Myocyte (in vitro differentiated cells): ENCODE measurements around the gene AMMECR1L. TPM values are rescaled to one million over a fixed set of nuclear protein-coding genes. Genes with fewer than 3 reads are reported as not detected.
A peak's percentile ranks its signal among the peaks of the same experiment; 100 is the strongest.

Source experiments
- DNase-seq: peaks from one replicate; pipeline ENCODE4 v3.0.0-alpha.2; 2012; ENCODE audit warnings: low read depth
- total RNA-seq: library from RNA; depleted of rRNA; stranded (reverse); fragments of >200 nt; gene quantifications from 2 replicates; pipeline ENCODE4 v1.2.3, GENCODE V29; 2014

AMMECR1L gene
- total RNA-seq, 1 donor from 2014 or later = 10.3 TPM

DNA sequence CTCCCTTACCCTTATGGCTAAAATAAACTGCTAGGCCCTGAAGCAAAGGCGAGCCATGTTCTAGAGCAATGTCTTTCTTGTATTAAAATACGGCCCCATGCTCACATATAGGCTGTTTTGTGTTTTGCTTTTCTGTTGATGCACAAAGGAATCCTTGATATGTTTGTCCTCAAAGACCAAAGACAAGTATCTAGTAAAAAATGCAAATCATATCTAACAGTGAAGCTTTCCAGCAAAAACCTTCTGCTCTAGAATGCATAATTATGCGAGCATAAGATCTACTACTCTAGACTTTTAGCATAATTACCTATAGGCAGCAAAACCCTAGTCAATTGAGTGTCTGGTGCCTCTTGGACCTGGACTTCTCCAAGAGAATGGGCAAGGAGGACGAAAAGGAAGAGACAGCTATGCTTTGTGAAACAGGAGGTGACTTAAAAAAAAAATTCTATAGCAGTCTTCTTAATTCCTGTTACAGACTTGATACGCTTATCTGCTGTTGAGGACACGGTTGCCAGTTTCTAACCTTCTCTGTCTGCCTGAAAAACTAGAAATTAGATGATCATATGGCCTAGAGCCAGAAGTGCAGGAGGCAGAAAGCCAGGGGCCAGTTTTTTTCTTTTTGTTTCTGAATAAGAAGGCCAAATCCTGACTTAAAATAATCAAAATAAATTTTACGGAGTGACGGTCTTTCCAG, 1.5 kb upstream of the AMMECR1L start:
- DNase-seq = no peak

DNA sequence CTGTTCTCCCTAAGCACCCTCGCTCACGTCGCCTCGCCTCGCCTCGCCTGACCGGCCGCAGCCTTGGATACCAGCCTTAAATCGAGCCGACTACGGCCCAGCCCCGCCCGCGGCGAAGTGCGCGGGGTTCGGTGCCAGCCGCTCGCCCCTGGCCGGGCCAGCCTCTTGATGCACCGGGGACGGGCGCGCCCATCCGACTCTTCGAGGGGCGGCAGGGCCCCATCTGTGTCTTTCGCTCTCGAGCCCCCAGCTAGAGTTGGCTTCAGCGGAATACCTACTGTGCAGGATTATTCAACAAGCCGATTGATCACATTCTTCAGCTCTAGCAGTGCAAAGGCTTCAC, 808 bp upstream of the AMMECR1L start:
- peak; percentile 33 for DNase-seq

DNA sequence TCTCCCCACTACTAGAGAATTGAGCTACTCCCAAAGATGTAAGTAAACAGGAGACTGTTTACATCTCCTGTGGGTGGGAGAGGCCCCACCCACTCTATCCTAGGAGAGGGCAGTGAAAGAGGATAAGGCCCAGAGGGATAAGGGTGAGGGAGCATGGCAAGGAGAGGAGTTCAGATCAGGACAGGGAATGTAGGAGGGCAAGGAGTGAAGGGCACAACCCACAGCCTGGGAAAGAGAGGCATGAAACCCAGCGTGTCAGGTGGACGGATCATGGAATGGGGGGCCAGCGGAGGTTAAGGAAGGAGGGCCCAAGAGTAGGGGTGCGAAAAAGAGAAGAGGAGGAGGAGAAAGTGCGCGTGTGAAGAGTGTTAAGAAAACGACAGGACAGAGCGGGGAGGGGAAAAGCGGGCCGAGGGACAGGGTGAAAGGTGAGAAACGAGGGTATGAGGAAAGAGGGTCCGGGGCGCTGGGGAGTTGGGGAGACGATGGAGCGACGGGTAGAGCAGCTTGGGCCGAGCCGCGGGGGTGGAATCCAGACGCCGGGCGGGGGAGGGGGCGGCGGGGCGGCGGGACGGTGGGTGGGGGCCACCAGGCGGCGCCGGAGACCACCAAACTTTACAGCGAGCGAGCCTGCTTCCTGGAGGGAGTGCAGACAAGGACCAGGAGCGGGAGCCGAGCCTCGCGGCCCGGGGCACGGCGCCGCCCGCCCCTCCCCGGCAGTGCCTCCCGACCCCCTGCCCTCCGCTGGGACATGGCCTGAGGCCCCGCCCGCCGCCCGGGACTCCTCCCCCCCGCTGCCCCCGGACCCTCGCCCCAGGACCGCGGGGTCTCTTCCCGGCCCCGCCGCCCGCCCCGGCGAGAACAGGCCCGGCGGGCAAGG, 655 bp downstream of the AMMECR1L start:
- DNase-seq = peak; percentile 34

DNA sequence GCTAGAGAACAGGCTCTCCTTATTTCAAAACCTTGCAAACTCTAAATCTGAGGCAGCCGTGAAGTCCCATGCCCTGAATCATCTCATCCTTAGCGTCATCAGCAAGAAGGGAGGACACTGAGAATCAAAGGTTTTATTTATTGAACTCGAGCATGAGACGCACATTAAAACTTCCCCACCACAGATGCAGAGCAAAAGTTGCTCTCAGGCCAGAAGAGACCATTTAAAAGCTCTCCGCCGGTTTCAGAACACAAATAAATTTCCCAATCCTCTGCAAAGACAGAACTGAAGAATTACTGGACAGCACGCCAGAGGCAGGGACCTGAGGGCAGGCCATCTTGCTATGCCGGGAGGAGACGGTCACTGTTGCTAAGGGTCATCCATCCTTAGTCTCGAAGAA, 1.3 kb downstream of the AMMECR1L start:
- DNase-seq = no peak

DNA sequence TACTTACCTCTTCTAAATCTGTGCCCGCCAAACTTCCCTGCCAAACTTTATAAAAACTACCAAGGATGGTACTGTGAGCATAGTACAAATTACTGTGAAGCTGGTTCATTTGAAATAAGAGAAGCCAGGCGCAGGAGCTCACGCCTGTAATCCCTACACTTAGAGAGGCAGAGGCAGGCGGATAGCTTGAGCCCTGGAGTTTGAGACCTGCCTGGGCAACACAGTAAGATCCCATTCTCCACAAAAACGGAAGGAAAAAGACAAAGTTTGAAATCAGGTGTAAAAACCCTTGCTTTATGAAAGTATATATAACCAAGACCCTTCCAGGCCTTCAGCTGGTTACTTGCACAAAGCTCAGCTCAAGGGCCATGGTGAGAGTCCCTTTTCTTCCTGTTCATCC, 5.9 kb downstream of the AMMECR1L start:
- no peak for DNase-seq

DNA sequence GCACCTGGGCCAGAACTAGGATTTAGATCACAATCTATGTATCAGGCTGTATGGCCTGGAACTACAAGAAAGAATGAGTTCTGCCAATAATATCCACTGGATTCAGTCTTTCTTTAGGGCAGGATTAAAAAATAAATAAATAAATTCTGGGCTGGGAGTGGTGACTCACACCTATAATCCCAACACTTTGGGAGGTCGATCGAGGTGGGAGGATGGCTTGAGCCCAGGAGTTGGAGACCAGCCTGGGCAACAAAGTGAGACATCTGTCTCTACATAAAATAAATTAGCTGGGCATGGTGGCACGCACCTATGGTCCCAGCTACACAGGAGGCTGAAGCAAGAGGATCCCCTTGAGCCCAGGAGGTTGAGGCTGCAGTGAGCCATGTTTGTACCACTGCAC, 8.1 kb downstream of the AMMECR1L start:
- DNase-seq = no peak

DNA sequence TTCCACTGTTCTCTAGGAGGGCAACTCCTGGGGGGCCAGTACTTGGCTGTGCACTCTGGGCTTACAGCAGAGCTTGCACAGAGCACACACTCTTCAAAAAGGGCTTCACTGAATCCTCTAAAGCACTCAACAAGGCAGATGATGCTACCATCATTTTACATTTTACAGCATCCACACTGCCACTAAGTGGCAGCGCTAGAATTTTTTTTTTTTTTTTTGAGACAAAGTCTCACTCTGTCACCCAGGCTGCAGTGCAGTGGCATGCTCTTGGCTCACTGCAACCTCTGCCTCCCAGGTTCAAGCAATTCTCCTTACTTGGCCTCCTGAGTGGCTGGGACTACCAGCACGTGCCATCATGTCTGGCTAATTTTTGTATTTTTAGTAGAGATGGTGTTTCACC, 8.6 kb downstream of the AMMECR1L start:
- DNase-seq = no peak

DNA sequence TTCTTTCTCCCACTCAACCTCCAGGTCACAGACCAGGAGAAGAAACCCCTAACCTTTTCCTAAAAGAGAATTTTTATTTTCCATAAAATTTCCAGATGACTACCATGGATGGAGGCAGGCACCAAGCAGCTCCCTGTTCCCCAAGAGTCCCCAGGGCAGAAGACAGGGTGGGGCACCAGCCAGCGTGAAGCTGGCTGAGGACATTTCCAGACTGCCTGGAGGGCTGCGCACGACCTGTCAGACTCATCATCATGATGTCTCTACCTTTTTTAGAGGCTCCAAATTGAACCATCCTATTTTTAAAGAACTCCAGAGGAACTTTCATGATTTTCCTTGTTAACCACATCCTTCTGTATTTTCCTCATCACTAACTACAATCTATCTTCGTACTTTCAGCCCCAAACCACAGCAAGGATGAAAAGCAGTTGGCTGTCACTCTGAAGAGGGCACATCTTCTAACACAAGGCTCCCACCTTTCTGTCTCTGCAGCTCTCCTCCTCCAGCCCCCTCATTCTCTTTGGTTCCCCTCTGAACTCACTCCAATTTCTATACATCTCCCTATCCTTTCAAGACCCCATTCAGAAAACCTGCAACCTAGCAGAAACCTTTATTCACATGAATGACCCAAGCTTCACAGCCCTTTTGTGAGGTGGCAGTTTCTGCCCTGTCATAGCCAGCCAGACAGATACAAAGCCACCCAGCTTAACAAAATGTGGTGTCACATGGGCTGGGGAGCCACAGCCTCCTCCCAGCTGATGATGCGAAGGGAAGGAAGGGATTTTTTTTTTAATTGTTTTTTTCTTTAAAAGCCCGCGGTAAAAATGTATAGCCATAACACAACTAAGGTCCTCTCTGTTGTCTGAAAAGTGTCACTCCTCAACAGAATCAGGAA, 11.1 kb downstream of the AMMECR1L start:
- no peak for DNase-seq

DNA sequence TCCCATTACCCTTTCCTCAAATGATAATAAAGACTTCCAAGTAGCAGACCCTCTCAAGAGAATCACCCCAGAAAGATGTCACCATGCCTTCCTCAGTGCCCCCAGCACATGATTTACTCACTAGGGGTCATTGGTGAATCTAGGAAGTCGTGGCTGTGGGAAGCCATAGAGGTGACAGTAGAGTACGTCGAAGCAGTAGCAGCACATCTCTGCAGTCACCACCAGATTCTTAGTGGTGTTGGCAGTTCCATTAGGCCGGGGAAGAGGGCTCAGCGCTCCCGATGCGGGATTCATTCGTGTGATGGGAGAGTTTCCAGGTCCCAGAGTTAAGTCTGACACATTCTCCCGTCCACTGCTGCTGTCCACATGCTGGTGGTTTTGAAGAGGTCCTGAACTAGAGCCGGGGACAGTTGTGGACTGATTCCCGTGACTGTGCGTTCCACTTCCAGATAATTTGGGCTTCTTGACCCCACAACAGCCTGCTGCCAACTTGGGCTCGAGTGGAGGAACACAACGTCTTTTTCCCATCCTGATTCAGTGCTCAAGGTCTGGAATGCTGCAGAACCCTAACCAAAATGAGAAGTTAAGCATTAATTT, 12.0 kb downstream of the AMMECR1L start:
- peak; percentile 52 for DNase-seq

DNA sequence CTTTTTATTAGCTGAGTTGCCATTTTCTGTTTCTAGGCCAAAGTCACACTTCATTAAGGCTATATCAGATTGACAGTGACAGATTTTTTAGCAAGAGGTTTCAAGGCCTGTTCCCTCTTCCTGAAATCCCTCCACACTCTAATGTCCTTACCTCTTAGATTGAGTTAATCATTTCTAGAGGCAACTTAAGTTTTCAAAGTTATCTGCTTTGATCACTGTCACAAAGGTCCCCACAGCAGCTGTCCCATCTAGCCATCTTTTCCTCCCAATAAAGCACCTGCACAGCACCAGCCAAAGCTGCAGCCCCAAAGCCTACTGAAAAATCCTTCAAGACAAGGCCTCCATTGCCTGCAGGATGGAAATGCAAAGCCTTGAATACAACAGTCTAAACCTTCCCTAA, 13.4 kb downstream of the AMMECR1L start:
- no peak for DNase-seq

DNA sequence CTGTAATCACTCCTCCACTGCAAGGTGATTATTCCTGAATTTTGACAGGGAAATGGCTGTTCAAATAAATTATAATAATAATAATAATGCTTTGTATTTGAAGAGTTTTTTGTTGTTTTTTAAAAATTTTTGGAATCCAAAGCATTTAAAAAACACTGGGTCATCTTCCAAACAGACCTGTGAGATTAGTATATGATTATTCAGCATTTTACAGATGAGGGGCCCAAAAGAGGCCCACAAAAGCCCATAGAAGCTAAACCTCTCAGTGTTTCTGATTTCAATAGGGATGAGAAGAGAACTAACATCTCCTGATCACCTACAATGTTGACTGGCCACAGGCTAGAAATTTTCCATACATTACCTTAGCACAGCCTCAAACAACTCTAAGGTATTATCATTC, 19.8 kb downstream of the AMMECR1L start:
- no peak for DNase-seq

DNA sequence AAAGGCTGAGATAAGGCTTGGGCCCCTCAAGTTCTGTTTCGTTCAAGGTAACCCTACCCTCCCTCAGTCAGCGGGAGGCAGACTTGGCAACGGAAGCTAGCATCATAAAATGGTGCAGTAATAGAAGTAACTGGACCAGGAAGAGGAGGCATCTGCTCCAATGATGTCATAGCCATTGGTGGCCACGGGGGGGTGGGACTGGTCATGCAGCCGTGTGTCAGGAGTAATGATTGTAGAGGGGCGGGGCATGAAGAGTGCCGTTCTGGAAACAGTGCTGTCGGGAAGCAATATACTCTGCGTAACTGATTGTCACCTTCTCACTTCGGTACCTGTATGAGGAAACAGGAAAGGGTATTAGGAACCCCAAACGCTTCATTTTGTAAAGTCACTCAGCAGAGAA, 20.9 kb downstream of the AMMECR1L start:
- DNase-seq = no peak

DNA sequence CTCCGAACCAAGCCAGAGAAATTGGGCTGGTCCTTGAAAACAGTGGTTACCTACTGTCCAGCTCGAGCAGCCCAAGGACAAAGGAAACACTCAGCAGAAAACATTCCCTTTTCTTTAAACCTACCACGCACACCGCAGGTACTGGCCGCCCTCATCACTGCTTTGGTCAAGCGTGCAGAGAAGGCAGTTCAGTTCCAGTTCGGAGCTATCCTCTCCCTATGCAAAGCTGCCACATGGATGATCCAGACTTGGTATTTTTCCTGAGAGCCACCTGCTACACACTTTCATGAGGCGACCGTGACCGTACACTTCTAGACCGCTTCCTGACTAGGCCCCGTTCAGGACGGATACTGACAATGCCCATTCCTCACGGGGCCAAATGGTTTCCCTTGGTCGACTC, 23.5 kb downstream of the AMMECR1L start:
- no peak for DNase-seq

DNA sequence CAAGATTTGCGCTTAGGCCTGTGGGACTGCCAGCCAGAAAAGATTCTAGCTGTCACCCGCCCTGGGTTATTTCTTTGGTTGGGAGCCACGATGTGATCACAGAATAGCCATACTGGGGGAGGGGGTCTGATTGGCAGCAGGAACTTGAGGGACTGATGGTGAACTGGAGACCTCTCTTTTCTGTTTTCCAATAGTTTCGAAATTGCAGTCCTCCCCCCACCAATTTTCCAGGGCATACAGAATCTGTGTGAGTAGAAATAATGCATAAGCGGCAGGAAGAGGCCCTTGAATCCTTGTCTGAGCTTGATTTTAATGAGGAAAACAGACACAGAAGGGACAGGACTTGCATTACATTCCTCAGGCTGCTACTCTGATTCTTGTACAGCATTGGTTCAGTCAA, 25.6 kb downstream of the AMMECR1L start:
- DNase-seq = no peak

DNA sequence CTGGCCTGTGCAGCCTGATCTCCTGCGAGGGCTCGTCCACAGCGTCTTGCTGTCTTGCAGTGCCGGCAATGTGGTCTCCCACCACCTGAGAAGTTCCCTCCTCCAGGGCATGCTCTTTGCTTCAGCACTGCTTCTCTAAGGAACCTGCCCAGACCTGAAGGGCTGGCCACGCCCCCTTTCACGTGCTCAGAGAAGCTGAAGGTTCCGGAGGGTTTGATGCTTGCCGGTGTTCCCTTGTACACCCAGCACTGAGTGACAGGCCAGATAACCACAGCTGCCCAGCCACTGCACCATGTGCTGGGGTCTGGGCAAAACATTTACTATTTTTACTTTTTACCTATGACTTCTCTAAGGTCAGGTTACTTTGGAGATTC, 26.1 kb downstream of the AMMECR1L start:
- peak; percentile 43 for DNase-seq

DNA sequence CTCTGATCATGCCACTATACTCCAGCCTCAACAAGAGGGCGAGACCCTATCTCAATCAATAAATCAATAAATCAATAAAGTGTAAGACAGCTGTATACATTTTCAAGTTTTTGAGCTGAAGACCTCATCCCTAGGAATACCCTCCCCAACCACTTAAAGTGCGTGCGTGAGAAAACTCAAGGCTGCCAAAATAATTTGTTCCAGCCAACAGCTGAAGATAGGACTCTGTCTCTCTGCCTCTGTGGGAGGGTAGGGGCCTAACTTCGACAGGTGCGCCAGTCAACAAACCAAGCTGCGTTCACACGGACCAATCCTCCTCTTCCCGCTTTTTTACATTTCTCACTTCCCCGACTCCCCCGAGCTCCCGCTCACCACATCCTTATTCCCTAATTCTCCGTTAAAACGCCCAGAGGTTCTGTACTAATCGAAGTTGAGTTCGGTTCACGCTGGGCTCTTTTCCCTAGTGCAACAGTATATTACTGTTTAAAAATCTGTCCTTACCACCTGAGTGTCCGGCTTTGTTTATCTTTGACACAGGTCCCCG, 28.4 kb downstream of the AMMECR1L start:
- DNase-seq = peak; percentile 68

DNA sequence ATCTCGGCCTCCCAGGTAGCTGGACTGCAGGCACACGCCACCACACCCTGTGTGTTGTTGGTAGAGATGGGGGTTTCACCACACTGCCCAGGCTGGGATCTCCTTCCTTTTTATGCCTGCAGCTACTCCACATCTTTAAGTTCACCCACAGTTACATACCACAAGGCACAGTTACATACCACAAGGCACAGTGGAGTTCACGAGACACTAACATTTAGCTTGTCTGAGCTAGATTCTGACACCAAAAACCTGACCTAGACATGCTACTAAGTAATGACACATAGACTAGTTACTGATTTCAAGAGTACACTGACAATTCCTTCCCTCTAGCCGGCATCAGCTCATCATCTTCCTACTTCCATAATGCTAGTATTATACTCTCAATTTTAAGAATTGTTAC, 32.1 kb downstream of the AMMECR1L start:
- DNase-seq = no peak

DNA sequence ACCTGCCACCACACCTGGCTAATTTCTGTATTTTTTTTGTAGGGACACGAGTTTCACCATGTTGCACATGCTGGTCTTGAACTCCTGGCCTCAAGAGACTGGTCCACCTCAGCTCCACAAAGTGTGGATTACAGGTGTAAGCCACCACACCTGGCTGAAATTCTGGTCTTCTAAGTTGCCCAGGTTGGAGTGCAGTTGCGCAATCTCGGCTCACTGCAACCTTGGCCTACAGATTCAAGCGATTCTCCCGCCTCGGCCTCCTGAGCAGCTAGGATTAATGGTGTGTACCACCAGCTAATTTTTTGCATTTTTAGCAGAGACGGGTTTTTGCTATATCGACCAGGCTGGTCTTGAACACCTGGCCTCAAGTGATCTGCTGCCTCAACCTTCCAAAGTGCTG, 33.4 kb downstream of the AMMECR1L start:
- DNase-seq = no peak

DNA sequence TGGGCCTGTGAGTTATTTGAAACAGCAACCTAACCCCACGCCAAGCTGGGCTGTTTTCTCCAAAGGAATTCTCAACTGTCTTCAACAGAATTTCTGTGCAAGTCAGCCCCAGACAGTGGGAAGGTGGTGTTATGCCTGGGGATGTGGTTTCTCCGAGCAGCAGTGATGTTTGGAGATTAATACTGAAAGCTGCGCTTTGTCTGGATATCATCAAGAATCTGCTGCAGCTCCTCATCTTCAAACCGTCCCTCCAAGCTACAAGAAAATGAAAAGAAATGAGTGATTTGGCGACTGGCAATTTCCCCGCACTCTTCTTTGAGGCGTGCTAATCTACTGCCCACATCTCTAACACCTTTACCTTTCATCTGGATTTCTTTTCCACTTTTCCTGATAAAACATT, 37.8 kb downstream of the AMMECR1L start:
- no peak for DNase-seq

DNA sequence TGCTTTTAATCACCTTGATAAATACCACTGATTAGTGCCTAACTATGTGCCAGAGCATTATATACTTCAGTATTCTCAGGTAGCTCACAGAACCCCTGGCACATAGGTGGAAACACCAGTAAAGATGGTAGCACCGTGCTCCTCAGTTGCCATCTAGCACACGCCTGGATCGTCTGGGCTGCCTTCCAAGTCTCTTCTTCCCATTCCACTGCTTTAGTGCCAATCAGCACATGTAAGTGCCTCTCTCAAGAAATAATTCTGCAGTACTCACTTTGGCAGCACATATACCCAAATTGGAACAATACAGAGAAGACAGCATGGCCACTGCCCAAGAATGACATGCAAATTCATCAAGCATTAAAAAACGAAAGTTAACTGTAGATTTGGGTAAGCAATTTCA, 40.8 kb downstream of the AMMECR1L start:
- DNase-seq = no peak

DNA sequence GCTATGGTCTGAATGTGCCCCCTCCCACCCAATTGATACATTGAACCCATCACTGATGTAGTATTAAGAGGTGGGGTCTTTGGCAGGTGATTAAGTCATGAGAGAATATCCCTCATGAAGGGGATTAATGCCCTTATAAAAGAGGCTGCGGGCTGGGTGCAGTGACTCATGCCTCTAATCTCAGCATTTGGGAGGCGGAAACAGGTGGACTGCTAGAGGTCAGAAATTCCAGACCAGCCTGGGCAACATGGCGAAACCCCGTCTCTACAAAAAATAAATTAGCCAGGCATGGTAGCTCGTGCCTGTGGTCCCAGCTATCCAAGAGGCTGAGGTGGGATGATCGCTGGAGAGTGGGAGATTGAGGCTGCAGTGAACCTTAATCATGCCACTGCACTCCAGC, 42.1 kb downstream of the AMMECR1L start:
- DNase-seq = peak; percentile 67
